Activated CD4-positive, alpha-beta T cell treated with anti-CD3 and anti-CD28 coated beads, Interleukin-2, Interleukin-6, amounts not matched to agents 100 ng/mL and 50 ng/mL, durations not matched to agents 16 hours and 8 hours (primary cell): ENCODE measurements around the gene HOXD11.
A peak's percentile ranks its signal among the peaks of the same experiment; 100 is the strongest.

Source experiments
- DNase-seq: peaks from one replicate; pipeline ENCODE4 v3.0.0-alpha.2; 2020

HOXD11 gene

DNA sequence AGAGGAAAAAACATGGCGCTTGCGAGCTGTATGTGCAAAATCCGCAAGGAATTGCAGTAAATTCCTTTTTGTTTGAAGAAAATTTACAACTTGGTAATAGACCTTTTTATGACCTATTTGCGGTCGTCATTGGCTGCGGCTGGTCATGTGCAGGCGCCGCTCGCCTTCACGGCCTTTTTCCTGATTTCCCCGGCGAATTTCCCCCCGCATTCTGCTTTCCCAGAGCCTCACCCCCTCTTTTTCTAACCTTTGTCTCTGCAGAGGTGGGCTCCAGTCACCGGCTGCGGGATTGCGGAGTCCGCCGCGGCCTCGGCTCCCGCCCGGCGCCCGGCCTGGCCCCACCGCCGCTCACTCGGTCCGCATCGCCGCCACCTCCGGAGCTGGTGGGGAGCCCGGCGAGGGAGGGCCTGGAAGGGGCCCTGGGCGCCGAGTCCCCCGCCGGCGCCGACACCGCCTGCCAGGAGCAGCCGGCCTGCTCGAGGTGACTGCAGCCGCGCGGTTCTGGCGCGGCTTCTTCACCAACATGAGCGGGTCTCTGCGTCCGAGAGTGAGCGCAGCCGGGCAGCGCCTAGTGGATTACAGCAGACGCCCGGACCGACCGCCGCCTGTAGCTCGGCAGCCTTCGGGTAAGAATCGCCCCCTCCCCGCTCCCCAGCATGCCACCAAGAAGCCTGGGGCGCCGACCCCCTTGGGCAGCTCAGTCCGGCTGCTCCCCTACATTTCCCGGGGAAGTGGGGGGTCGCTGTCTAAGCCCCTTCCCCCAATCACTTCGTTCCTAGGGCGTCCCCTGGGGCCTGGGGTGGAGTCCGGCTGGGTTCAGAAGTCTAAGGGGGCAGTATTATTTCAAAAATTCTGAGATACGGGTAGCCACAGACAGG is 29.5 kb downstream of the HOXD11 start:
- DNase-seq, result no peak

DNA sequence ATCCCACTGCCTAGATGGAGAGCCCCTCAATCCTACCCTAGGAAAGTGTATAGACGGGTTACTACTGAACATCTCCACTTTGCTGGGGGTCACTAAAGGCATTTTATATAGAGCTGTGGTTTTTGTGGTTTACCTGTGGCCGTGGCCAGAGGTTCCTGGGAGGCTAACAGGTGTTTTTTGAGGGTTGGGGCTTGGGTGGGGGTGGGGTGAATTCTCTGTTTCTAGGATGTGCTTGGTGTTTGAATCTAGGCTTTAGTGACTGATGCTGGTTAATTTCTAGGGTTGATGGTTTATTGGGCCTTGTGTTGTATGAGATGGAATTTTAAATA is 30.1 kb downstream of the HOXD11 start:
- no peak for DNase-seq

DNA sequence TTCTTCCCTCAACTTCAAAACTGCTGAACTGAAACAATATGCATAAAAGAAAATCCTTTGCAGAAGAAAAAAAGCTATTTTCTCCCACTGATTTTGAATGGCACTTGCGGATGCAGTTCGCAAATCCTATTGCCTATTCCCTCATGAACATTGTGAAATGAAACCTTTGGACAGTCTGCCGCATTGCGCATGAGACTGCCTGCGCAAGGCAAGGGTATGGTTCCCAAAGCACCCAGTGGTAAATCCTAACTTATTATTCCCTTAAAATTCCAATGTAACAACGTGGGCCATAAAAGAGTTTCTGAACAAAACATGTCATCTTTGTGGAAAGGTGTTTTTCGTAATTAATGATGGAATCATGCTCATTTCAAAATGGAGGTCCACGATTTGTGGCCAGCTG is 30.8 kb downstream of the HOXD11 start:
- no peak for DNase-seq

DNA sequence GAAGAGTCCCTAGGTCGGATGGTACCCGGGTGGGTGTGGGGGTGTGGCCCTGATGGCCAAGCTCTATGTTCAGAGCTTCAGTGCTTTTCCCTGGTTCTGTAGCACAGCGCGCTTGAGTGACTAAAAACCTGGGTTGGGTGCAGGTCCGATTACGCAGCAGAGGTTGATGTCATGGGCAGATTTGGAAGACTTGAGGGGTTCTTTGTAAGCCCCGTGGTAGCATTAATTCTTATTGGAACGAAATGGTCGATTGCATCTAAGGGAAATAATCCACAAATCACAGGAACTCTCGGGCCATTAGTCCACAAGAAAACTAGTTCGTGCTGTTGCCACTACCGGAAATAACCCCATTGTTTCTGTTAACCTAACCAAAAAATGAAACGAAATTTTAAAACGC is 31.4 kb downstream of the HOXD11 start:
- no peak for DNase-seq

DNA sequence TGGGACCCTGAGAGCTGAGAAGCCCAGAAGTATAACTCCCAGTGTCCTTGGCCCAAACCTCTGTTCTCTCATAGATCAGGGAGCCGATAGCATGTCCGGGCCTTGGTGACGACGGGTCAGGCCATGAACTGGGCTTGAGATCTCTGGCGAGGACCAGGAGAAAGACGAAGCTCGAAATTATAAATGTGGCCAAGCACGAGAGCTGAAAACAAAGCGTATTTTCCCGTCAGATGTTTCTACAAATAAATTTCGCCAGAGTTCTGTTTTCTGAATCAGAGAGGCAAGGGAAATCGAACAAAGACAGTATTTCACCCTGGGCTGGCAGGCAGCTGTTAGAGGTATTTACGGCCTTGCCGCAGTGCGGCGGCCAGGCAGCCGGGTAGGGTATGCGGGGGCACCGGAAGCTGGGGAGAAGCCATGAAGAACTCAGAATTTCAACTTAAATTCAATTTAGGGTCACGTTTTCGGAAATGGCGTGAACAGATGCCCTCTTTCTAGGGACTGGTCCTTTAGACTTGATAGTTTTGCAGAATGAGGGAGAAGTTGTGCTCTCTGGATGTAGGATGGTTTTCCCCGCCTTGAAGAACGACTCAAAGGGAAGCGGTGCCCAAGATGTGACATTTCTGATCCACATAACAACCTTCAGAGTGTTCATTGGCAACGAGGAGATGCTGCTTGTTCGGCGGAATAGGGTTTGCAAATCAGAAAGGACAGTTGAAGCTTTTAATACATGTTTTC is 32.0 kb downstream of the HOXD11 start:
- no peak for DNase-seq

DNA sequence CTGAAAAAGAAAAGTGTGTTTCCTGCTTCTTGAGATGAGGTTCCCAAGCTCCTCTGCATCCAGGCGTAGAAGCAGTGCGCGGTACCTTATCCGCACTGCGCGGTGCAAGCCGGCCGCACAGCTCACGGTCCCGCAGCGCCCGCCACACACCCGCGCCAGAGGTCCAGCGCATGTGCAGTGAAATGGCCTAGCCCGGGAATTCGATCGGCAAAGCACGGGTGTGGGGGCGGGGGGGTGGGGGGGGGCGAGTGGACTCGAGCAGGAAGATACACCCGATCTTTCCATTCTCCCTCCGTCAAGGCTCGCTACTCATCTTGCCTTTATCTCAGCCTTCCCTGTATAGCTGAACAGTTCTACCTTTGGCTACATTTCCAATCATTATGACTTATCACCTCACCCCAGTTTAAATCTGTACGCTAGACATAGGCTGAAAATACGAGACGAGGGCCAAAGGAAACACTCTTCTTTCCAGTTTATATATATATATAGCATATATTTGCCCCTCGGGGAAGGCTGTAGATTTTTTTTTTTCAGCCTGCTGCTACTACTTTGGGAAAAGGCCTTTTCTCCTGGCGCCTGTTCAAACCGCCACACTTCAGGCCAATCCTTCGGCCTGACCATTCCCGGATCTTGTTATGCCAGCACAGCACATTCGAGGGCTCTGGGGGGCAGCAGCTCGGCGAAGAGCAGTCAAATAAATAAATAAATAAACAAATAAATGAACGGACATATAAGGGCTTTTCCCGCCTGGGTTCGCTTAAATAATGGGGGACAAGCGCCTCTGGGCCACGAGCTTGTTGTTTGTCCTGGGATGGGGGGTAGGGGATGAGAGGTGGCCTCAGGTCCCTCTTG is 32.8 kb downstream of the HOXD11 start:
- DNase-seq, result no peak

DNA sequence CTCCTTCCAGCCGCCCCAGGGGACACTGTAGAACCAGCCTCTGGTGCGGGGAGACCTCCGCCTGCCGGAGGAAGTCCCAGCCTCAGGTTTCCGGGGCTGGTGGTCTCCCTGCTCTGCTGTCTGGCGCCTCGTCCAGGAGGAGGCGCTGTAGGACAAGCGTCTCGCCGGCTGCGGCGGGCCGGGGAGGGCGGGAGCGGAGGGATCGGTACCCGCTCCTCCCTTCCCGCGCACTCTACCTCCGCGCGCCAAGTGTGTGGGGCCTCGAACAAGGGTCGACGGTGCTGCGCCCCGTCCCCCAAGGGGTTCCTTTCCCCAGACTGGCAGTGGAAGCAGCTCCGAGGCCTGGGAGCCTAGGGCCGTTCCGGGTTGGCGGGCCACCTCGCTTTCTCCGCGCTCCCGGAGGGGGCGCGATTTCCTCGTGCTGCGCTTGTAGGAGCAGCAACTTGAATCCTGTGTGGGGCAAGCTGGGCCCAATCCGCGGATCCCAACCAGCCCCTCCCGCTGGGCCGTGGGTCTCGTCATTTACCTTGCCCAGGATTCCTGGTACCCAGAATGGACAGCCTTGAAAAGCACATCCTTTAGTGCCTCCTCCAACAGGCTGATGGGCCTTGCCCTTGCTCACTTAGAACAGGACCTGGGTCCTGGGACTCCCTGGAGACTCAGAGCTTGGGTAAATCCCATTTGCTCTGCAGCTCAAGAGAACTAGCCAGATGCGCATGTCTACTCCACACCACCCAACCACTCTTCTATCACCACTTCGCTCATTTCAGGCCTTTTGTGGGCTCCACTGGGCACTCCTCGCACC is 33.6 kb downstream of the HOXD11 start:
- DNase-seq, result peak; percentile 76

DNA sequence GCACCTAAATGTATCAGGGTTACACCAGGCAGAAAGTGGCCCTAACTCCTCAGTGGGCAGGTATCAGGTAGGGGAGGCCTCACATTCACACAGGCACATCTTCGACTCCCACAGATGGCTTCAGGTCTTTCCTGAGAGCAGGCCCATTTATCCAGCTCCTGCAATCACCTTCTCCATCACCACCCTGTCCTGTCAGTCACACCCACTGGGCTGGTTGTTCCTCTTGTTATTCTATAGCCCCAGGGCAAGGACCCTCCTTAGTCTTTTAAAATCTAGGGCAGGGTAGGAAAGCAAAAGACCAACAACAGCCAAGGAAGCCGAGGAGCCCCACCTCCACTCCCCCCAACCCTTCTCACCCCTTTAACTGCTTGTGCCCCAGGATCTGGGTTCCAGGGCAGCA is 35.2 kb downstream of the HOXD11 start:
- DNase-seq, result no peak

DNA sequence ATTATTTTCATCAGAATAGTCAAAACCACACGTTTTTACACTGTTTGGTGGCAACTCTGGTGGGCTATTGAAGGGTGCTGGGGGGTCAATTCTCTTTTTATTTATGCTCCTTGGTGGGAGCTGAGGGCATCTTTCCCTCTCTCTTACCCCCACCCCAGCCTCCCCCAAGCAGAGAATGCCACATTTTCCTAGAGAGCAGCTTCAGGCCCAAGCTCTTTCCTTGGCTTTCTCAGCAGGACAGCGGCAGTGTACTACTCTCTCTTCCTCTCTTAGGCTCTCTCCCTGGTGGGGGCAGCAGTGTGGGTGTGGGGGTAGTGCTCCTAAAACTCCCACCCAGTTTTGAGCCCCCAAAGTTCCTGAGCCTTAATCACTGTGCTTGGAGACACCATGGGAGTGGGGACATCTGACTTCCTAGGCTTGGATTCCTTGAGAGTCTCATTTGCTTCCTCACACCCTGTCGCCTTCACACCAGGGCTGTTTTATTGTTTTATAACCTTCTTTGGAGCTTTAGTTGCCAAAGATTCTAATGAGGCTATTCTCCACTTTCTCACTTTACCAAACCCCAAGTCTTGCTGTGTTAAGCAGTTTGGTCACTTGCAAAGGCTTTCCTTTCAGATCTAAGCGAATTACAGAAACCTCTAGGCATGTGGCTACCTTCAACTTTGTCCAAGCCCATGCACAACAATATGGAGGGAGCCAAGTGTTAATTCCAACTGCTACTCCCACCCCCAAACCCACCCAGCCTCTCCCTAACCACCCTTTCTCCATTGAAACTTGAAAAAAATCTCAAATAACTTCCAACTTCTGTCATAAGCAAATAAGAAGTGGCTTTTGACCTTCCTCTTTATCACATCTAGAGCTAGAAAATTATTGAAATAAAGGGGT is 38.2 kb downstream of the HOXD11 start:
- no peak for DNase-seq

DNA sequence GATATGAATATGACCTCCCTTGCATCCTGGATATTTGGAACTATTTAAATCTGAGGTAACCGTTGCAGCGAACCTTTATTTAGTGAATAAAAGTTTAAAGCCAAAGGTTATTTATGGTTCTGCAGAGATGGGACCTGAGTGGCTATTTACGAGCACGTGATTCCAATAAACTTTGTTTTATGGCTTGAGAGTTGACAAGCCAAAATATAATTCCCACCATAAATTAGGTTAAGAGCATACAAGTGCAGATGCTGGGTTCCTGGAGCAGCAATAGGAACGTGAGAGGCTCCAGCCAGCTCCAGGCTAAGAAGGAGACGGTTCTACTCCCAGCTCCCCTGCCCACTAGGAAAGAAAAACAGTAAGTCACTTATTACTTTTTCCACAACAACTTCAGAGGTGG is 39.0 kb downstream of the HOXD11 start:
- no peak for DNase-seq

DNA sequence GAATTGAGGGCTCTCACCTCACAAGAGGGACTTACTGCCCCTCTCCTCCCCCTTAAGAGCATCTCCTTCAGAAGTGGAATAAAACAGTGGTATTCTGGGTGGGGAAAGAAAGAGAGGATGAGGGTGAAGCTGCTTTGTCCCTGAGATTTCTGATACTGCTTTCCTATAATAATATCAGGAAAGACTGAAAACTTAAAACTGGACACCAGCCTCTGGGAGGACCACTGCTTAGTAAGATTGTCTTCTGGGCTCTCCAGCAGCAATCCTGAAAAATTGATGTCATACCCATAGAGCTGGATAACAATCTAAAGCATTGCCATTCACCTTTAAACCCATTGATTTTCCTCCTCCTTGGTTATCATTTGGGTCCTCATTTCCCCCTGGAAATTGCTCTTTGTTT is 39.6 kb downstream of the HOXD11 start:
- DNase-seq, result no peak

DNA sequence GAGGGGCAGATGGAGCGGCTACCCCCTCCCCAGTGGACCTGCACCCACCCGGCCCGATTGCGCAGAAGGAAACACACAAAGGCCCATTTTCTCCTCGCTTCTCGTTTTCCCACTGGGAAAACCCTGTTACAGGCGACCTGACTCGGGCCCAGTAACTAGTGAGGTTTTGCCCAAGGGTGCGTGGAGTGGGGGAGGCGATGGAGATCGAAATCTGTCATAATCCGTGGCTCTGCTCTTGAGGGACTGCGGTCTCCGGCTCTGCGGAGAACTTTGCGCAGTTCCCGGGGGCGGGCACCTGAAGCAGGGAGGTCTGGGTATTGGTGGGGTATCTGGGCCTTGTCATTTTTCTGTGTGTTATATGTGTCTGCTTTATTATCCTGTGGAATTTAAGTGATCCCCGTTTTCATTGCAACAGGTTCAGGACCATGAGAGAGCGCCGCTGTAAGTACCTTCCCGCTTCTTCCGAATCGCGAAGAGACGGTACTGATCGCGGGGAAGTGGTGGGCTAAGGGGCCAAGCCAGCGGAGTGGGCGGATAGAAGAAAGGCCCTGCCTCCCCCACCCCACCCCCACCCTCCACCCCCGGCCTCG is 40.2 kb downstream of the HOXD11 start:
- DNase-seq, result no peak

DNA sequence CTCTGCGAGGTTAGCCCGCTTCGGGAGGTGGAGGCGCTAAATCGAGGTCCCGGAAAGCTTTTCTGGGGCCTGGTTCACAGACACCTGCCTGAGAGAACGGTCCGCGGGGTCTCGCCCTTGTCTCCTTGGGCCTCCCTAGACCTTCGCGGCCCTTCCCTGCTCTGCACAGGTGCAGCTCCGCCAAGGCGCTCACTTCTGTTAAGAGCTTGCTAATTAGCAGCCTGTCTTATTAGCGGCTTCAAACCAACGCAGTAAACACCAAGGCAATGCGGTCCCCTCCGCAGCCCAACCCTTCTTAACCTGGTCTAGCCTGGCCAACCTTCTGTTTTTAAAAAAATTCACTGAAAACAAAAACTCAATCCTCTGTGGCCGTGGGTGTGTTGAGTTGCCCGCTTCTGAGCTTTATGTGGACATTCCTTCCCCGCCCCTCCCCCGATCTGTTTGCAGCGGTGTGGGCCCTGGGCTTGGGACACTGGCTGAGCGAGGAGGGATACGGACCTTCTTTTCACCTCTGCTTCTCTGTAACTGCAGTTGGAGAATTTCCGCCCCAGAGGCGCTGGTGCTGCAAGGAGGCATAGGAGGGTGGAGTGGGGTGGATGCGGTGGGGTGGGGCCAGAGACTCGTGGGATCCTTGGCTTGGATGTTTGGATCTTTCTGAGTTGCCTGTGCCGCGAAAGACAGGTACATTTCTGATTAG is 40.9 kb downstream of the HOXD11 start:
- DNase-seq, result no peak

DNA sequence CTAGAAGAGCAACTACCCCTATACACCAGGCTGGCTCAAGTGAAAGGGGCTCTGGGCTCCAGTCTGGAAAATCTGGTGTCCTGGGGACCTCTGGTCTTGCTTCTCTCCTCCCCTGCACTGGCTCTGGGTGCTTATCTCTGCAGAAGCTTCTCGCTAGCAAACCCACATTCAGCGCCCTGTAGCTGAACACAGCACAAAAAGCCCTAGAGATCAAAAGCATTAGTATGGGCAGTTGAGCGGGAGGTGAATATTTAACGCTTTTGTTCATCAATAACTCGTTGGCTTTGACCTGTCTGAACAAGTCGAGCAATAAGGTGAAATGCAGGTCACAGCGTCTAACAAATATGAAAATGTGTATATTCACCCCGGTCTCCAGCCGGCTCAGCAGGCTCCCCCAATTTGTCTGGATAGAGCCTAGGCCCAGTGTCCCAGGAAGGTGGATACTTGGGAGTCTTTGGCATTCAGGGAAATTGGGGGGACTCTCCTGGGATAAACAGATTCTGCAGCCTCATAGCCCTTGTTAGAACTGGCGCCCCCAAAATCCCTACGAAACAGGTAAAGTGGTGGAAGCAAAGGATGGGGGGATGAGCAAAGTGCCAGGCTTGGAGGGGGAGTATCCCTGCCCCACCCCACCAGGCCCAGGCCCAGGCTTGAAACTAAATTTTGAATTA is 41.8 kb downstream of the HOXD11 start:
- DNase-seq, result no peak

DNA sequence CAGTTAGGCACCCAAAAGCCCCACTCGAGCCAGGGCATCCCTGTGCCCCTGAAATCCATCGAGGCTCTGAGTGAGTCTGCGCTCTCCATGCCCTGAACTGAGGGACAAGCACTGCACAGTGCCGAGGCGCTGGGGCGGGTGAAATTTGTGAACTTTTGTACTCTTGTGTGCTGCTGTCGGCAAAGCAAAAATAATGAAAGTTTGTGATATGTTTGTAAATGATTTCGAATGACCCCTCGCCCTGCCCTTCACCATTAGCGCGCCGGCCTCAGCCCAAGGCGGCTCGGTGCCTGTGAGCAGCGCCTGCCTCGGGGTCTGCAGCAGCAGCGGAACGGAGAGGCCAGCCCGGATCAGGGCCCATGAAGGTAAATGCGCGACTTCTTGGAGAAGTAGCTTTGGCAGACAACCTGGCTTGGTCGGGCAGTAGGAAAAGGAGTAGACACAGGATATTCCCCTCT is 42.4 kb downstream of the HOXD11 start:
- DNase-seq, result no peak

DNA sequence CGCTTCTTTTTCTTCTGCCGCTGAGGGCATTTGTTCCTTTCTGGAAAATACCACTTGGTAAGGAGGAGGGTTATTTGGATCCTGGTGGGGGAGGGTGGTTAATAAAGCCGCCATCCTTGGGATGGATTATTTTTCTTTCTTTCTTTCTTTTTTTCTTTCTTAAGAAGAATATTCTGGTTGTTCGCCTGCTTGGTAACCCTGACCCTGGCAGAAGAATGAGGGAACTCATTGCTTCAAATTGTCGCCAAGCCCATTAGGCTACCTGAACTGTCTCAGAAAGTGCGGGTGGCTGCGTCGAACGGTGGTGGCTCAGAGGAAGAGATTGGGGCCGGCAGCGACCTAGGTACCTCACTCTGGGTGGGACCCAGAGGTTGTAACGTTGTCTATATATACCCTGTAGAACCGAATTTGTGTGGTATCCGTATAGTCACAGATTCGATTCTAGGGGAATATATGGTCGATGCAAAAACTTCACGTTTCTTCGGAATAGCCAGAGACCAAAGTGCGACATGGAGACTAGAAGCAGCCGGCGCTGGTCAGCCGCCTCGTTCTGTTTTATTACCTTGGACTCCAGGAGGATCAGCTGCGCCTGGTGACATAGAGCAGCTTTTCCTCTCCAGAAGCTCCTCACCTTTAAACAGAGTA is 43.0 kb downstream of the HOXD11 start:
- no peak for DNase-seq

DNA sequence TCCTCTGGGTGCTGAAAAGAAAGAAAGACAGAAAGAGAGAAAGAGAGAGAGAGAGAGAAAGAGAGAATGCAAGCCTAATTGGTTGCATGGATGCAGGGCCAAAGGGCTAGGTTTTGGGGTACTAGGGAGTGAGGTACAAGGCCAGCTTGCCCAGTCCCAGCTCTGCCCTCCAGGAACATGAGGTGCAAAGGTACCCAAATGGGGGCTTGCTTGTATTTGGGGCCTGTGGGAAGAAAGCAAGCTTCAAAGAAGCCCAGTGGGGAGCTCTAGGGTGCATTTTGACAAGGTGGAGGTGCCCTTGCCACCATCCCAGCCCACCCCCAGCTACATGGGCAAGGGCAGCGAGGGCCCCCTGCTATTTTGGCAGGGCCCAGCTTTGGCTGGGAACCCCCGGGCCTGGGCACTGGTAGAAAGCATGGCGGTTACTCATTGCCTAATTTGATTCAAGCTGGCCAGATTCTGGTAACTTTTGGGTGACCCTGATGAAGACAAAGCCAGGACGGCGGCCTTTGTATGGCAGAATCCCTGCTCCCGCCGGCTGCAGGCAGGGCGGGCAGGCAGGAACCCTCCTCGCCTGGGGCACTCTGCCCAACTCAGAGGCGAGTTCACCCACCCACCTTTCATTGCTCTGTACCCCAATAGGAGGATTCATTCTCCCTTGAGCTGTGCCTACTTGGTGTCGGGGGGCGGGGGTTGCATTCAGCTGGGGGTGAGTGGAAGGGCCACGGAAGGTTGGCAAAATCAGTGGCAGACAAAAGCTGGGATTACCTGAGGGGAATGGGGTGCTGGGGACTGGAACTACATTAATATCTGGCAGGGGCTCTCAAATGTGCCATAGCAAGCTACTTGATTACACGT is 43.7 kb downstream of the HOXD11 start:
- no peak for DNase-seq
